HG02623 (cell line): Measurements from ENCODE around the gene TMEM169.

Experiments used
- ATAC-seq: cut with Tn5 transposase; IDR thresholded peaks from one replicate; pipeline ENCODE4 v1.9.1; 2021; ENCODE audit warnings: moderate library complexity; ENCODE audit not compliant: unreplicated experiment

Gene TMEM169, protein sequence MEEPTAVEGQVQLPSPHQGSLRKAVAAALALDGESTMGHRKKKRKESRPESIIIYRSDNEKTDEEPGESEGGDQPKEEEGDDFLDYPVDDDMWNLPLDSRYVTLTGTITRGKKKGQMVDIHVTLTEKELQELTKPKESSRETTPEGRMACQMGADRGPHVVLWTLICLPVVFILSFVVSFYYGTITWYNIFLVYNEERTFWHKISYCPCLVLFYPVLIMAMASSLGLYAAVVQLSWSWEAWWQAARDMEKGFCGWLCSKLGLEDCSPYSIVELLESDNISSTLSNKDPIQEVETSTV

DNA sequence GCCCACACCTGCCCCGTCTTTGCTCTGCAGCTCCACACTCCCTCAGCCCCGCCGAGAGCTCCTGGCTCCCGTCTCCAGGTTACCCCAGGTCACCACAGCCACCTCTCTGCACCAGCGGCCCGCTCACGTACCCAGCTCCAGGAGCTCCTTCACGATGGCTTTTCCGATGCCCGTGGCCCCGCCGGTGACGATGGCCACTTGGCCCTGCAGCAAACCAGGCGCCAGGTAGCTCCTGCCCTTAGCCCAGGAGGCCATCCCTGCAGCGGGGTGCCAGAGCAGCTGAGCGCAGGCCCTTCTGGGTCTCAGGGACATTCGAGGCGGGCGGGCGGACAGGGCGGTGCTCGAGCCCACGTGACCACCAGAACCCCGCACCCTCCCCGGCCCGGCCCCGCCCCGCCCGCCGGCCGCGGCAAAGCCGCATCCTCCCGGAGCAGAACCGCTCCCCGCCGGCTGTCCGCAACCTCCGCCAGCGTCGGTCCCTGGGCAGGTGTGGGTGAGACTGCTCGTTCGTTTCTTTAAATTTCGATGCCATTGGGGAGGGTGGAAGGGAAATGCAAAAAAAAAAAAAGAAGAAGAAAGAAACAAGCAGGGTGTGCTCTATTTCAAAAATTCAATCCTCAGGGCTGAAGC, at the start of gene TMEM169, which contains the start of gene PECR:
Gene TMEM169, plus strand, starts transcription at position 433 of the 630 bp plus-strand sequence. CDS start 14,045 bp downstream, outside the sequence.
Gene PECR, minus strand, starts transcription at position 323 of the 630 bp plus-strand sequence. Its CDS starts 68 bp downstream, at position 255.
- peak; percentile 93 for ATAC-seq

DNA sequence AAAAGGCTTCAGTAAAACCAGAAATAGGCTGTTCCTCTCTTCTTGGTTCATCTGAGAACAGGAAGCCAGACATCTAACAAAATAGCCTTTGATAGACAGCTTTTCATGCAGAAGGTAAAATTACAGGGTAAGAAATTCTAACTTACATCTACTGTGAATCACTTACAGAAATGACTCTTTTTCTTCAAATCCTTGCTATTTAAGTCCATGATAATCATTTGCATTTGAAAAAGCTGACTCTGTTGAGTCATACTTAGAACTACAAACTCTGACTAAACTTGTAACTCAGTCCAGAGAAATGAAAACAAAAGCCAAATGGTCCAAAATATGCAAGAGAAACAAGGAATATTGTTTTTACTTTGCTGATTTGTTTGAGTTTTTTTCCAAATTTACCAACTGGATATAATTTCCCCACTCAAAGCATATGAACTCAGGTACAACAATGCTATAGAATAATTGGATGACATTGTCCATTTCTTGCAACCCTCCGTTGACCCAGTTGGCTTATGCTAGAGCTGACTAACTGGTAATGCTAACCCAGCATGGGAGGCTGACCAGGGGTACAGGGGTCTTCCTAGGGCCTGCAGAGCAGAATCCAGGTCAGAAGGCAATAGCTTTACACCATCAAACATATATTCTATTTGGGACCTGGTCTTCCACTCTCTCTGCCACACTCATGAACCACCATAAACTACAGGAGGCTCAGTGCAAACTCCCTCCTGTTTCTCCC, 49.6 kb upstream of the TMEM169 start:
- peak; percentile 76 for ATAC-seq

DNA sequence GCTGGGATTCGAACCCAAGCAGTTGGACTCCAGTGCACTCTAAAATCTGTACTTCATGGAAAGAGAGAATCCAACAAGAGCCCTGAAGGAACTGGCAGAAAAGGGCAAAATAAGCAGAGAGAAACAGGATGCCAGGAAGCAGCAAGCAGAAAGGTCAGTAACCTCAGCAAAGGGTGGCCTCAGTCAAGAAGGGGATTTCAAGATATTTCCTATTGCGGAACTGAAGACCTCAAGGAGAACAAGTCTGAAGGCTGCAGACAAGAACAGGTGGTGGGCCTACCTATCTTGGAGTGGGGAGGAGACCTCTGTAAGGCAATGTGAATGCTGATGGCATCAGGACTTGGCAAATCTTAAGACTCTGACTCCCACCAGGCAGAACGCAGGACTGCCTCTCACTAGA, 48.3 kb upstream of the TMEM169 start:
- ATAC-seq = no peak

DNA sequence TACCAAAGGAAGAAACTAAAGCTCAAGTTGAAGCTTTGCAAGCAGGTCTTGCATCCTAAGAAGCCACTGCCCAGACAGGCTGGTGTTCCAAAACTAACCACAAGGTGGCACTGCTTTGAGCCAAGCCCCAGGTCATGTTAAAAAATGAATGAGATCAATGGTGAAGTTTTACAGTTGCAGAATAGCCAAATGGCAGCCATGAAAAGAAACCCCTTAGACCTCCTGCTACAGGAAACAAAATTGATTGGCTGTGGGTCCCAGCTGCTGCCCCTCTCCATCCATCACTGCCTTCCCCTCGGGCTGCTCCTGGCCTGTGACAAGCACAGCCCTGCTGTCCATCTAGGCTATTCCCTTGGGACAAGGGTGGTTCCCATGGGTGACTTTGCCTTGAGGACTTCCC, 47.7 kb upstream of the TMEM169 start:
- ATAC-seq = no peak

DNA sequence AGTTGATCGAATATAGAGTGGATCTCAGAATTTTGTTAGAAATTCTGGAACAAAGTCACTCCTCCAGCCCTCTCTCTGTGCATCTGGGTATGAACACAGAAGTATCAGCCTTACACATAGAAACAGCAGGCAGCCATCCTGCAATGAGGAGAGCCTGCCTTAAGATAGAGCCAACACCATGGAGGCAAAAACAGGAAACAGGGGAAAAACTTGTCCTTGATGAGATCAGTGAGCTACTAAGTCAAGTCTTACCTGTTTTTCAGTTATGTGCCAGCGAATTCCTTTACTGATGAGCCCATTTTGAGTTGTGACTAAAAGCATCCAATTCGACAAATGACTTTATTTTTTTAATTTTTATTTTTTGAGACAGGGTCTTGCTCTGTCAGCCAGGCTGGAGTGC, 41.8 kb upstream of the TMEM169 start:
- ATAC-seq = no peak

DNA sequence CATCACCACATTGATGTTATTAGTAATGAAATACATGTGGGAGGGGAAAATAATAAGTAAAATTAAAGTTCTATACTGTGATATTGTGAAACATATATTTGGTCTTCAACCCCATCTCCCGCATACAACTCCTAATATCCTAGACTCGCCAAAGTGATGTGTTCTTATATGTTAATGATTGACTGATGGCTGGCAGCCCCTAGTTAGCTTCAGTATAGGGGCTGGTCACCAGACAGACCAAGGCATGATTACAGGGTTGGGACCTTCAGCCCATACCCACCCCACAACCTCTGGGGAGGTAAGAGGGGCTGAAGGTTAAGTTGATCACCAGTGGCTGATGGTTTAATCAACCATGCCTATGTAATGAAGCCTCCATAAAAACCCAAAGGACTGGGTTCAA, 40.3 kb upstream of the TMEM169 start:
- ATAC-seq = no peak

DNA sequence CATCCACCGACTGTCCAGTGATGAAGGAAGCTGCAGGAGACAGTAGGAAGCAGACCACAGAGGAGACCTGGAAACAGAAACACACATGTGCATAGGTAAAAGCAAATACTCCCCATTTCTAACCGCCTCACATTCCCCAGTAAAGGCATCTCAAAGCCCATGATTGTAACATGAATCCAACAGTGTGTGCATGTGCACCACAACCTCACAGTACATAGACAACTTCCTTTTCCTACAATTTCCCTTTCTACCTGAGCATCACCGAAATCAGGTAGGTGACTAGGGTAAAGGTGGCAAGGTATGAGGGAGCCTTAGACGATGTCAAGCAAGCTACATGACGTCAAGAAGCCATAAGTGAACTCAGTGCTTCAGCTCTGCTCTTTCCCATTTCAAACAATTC, 37.8 kb upstream of the TMEM169 start:
- ATAC-seq = no peak

DNA sequence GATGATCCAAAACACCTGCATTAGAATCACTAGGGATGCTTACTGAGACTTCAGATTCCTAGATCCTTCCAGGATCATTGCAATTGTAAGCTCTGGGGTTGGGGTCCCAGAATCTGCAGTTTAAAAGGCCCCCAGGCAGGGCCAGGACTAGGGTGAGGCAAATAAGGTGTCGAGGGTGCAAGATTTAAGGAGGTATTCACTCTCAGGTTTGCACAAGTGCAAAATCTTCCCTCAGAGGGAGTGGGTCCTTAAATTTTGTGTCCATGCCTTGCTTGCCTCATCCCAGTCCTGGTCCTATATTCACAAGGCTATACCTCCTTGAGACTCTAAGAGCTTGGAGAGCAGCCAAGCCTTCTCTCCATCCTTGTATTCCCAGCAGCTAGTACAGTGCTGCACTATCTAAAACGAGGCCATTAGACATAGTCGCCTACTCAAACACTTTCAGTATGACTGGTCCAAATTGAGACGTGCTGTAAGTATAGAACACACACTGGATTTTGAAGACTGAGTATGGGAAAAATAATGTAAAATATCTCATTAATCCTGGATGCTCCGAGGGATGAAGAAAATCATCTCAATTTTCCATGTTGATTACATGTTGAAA, 36.7 kb upstream of the TMEM169 start:
- ATAC-seq = peak; percentile 97

DNA sequence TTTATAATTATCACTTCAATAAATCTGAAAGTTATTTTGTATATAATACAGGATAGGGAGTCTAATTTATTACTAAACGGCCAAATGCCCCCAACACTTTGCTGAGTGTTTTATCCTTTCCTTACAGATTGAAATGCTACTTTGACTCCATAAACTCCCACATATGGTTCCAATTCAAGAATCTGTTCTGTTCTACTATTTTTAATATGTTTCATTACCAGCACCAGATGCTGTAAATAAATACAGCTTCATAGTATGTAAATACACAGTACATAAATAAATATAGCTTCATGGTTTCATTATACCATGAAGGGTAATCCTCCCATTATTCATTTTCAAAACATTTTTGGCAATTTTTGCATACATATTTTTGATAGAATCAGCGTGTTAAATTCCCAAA, 34.3 kb upstream of the TMEM169 start:
- no peak for ATAC-seq

DNA sequence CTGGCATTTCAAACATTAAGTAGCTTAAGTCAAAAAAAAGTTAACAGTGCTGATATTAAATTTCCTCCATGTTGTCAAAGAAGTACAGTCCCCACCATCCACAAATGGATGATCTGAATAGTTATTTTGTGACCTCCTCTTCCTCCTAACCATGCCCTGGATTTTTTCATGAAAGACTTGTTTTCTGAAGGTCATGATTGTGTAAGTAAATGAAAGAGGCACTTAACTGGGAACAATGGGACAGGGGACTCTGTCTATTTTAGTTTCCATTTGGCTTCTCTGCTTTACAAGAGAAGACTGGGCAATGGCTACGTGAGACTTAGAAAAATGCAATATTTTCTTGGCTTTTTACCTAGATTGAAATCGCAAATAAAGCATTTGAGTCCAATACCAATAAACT, 32.3 kb upstream of the TMEM169 start:
- no peak for ATAC-seq

DNA sequence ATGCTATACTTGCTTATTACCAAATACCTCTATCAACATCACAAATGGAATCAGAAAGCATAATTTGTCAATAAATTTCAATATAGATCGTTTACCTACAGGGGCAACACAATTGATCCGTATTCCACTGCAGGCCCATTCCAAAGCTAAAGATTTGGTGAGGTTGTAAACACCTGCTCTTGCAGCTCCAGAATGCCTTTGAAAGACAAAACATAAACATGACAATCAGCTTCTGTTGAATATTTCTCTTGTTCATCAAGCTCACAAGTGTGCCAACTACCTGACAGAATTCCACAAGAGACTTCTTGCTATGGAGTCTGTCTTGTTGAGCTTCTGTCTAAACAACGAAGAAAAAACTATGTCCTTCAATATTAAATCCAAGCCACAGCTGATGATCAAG, 30.4 kb upstream of the TMEM169 start:
- ATAC-seq = no peak

DNA sequence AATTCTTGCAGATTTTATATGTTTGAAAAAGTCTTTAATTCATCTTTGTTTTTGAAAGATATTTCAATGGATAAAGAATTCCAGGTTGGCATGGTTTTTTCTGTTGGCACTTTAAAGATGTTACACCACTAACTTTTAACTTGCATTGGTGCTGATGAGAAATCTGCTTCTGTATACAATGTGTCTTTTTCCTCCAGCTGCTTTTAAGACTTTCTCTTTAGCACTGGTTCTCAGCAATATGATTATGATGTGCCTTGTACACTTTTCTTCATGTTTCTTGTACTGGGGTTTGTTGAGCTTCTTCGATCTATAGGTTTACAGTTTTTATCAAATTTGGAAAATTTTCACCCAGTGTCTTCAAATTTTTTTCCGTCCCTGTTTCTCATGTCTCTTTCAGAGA, 29.3 kb upstream of the TMEM169 start:
- no peak for ATAC-seq

DNA sequence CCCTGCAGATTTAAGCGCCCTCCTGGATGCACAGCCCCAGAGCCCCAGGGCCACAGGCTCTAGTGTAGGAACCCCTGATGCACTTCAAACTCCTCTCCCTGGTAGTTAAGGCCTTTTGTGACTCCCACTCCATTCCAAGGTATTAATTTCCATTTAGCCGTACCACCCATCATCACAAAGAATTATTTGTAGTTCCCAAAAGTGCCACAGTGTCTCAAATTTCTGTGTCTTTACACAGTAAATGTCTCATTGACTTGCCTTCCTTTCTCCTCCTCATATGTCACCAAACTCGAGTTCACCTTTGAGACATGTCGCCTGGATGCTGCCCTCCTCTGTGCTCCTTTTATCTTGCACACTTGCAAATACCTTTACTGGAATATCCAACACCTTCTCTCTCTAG, 26.0 kb upstream of the TMEM169 start:
- ATAC-seq = no peak

DNA sequence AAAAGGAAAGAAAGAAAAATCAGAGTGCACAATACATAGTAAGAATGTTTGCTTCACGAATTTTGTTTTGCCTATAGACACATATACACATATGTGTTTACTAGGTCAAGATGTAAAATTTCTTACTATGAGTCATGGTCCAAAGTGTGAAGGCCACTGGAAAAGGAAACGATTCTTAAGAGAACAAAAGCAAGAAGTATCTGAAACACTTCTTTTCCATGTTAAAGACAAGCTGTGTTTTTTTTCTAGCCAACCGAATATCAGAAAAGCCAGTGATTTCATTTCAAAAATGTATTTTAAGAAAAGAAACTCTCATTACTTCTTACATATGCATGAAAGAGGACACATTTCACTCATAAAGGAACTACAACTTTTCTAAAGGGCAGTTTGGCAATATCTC, 25.0 kb upstream of the TMEM169 start:
- ATAC-seq = peak; percentile 25

DNA sequence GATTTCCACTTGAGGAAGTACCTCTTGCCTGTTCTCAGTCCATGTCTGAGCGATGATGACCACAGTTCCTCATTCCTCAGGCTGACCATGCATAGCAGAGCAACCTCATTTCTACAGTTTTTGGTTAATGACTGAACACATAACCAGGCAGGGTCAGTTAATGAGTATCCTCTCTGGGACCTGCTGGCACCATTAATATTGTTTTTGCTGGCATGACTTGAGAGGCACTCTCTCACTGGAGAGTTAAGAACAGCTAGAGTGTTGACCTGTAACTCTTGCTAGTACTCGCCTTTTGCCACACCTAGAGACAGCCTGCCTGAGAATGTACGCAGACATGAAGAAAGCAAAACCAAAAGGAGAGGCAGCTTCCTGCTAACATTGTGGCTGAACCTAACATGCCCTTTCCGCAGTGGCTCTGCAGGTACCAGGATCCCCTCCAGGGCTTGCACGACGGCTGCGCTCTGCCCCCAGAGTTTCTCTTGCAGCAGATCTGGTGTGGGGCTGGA, 24.0 kb upstream of the TMEM169 start:
- ATAC-seq = peak; percentile 77

DNA sequence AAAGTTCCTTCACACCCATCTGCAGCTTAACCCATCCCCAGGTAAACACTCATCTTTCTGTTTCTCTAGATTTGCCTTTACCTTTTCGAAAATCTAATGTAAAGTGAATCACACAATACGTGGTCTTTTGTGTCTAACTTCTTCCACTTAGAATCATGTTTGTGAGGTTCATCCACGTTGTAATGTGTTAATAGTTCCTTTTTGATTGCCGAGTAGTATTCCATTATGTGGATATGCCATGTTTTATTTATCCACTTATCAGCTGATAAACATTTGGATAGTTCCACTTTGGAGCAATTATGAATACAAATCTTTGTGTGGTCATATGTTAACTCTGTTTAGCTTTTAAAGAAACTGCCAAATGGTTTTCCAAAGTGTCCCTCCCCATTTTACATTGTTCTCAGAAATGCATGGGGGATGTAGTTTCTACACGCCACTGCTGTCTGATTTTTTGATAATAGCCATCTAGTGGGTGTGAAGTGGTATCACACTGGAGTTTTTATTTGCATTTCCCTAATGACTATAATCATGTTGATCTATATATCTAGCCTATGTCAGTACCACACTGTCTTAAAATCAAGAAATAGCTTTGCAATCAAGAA, 22.4 kb upstream of the TMEM169 start:
- no peak for ATAC-seq

DNA sequence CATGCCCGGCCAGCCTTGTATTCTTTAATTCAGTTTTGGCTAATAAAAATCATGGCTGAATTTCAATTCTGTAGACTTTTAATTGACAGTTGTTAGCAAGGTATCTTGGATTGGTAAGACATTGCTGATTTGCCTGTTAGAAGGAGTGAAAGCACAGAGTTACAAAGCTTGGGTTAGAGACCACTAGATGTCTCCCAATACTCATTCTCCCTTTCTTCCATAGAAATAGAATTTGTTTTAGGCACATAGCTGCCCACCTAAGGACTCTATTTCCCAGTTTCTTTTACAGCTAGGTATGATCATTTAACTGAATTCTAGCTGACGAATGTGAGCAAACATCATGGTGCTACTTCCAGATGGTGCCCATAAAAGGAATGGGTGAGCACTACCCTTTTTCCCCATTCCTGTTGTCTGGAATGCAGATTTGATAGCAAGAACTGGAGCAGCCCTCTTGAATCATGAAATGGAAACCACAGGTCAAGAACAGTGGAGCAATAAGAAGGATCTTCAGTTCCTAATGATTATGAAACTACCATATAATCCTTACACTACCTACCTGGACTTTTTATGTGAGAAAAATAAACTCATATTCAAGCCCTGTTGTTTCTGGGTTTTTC, 17.6 kb upstream of the TMEM169 start:
- ATAC-seq = no peak

DNA sequence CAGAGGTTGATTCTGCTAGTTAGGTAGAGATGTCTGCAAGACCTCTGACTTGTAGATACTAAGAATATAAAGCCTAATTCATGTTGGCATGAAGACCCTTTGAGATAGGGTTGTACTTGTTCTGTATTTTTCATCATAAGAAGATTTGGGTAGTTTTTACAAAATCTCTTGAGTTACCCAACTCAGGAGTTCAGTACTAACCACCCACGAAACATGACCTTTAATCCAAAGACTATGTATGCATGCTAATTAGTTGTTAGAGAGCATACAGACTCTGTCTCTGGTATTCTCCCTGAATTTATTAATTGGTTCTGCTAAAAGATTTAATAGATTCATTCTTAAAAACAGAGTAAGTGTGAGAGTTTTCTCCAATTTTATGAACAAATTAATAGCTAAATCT, 17.1 kb upstream of the TMEM169 start:
- no peak for ATAC-seq

DNA sequence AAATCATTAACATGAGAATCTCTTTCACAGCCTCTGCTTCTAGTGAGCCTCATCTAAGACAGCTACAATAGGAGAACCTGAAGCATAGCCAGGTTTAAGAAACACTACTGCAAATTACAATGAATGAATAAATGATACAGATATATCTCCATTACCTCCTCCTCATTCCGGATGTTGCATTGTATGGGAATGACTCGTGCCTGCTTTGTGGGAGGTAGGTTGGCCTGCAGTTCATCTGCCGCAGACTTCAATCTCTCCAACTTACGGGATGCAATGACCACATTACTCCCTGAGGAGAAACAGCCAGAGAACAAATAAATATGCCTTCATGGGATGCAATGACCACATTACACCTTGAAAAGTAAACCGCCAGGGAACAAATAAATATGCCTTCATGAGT, 15.5 kb upstream of the TMEM169 start:
- ATAC-seq = no peak

DNA sequence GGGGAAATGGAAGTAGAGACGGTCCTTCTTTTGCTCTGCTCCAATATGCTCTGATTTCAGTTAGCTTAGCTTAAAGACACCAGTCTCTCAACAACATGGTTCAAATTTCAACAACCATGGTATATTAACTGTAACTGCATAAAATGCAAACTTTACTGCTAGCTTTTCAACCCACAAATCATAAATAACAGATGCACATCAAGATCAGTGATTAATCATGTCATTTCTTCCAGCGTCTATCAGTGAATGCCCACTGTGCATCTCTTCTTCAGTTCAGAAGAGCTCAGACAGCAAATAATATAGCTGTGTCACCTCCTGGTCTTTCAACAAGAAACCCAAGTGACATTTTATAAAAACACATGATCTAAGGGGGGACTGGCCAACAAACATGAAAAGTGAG, 12.7 kb upstream of the TMEM169 start:
- ATAC-seq = no peak

DNA sequence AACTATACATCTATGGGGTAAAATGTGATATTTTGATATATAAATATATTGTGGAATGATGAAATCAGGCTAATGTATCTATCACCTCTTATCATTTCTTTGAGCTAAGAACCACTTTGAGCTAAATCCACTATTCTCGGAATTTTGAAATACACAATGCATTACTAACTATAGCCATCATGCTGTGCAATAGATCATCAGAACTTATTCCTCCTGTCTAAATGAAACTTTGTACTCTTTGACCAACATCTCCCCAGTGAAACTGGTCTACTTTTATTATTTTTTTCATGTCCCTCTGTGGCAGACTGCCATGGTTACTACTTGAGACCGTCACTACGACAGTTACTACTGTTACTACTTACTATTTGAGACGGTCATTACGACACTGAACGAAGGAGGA, 11.5 kb upstream of the TMEM169 start:
- ATAC-seq = no peak
